ENCODE data around the gene DLG2. TPM values are rescaled to one million over a fixed set of nuclear protein-coding genes. Genes with fewer than 3 reads are reported as not detected.

Gene DLG2
- total and polyA plus RNA-seq, 9 of the 15 experiments (the other 6 are each of a cell fraction or from before 2014, with no cell fraction given) = 0.52 to 1.6 (median 0.95) TPM

DNA sequence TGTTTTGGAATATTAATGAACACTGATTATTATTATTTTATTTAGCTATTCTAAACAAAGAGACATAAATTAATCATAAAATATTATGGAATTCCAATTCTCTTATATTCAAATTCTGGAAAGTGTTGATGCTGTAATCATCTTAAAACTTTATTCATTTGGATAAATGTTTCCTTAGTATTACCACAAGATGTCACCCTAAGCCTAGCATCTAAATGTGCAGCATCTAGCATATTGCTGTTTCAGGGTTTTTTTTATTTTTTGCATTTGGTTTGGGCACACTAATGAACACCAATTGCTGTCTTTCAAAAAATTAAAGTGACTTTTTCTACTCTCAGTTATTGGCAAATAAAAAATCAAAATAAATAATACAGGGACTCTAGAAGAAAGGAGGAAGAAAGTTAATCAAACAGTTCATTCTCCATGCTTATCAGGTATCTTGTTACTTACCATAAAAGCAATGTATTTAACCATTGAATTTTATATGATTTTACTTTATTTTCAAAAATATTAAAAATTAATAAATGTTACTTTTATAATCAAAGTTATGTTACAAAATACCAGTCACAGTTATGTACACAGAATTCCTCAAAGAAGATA is 31.8 kb downstream of the DLG2 start (continued):
- TF ChIP-seq, protein P1, sequence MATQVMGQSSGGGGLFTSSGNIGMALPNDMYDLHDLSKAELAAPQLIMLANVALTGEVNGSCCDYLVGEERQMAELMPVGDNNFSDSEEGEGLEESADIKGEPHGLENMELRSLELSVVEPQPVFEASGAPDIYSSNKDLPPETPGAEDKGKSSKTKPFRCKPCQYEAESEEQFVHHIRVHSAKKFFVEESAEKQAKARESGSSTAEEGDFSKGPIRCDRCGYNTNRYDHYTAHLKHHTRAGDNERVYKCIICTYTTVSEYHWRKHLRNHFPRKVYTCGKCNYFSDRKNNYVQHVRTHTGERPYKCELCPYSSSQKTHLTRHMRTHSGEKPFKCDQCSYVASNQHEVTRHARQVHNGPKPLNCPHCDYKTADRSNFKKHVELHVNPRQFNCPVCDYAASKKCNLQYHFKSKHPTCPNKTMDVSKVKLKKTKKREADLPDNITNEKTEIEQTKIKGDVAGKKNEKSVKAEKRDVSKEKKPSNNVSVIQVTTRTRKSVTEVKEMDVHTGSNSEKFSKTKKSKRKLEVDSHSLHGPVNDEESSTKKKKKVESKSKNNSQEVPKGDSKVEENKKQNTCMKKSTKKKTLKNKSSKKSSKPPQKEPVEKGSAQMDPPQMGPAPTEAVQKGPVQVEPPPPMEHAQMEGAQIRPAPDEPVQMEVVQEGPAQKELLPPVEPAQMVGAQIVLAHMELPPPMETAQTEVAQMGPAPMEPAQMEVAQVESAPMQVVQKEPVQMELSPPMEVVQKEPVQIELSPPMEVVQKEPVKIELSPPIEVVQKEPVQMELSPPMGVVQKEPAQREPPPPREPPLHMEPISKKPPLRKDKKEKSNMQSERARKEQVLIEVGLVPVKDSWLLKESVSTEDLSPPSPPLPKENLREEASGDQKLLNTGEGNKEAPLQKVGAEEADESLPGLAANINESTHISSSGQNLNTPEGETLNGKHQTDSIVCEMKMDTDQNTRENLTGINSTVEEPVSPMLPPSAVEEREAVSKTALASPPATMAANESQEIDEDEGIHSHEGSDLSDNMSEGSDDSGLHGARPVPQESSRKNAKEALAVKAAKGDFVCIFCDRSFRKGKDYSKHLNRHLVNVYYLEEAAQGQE (IDR thresholded peaks at IDR 0.05; ENCODE audit: borderline replicate concordance) = peak; percentile 68; the same call in 1 of the 2 replicates
- TF ChIP-seq, protein P1 (CRISPR knock-in tag; IDR thresholded peaks at IDR 0.05; ENCODE audit: low read depth) = no peak
- TF ChIP-seq, protein P2, sequence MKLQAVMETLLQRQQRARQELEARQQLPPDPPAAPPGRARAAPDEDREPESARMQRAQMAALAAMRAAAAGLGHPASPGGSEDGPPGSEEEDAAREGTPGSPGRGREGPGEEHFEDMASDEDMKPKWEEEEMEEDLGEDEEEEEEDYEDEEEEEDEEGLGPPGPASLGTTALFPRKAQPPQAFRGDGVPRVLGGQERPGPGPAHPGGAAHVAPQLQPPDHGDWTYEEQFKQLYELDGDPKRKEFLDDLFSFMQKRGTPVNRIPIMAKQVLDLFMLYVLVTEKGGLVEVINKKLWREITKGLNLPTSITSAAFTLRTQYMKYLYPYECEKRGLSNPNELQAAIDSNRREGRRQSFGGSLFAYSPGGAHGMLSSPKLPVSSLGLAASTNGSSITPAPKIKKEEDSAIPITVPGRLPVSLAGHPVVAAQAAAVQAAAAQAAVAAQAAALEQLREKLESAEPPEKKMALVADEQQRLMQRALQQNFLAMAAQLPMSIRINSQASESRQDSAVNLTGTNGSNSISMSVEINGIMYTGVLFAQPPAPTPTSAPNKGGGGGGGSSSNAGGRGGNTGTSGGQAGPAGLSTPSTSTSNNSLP (IDR thresholded peaks at IDR 0.05; ENCODE audit: borderline replicate concordance, low read depth, low read length) = peak; percentile 73; the same call in 1 of the 2 replicates
- TF ChIP-seq, protein P3, sequence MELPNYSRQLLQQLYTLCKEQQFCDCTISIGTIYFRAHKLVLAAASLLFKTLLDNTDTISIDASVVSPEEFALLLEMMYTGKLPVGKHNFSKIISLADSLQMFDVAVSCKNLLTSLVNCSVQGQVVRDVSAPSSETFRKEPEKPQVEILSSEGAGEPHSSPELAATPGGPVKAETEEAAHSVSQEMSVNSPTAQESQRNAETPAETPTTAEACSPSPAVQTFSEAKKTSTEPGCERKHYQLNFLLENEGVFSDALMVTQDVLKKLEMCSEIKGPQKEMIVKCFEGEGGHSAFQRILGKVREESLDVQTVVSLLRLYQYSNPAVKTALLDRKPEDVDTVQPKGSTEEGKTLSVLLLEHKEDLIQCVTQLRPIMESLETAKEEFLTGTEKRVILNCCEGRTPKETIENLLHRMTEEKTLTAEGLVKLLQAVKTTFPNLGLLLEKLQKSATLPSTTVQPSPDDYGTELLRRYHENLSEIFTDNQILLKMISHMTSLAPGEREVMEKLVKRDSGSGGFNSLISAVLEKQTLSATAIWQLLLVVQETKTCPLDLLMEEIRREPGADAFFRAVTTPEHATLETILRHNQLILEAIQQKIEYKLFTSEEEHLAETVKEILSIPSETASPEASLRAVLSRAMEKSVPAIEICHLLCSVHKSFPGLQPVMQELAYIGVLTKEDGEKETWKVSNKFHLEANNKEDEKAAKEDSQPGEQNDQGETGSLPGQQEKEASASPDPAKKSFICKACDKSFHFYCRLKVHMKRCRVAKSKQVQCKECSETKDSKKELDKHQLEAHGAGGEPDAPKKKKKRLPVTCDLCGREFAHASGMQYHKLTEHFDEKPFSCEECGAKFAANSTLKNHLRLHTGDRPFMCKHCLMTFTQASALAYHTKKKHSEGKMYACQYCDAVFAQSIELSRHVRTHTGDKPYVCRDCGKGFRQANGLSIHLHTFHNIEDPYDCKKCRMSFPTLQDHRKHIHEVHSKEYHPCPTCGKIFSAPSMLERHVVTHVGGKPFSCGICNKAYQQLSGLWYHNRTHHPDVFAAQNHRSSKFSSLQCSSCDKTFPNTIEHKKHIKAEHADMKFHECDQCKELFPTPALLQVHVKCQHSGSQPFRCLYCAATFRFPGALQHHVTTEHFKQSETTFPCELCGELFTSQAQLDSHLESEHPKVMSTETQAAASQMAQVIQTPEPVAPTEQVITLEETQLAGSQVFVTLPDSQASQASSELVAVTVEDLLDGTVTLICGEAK (IDR thresholded peaks at IDR 0.05) = peak; percentile 30; the same call in 1 of the 2 replicates
- TF ChIP-seq, protein P3 (CRISPR knock-in tag; IDR thresholded peaks at IDR 0.05) = no peak
- peak; percentile 85 for TF ChIP-seq ZNF316 (IDR thresholded peaks at IDR 0.05)
- TF ChIP-seq ZNF384 (IDR thresholded peaks at IDR 0.05; ENCODE audit: low read depth, low read length) = peak; percentile 89

Data from K562 (cell line).